Measurements from ENCODE around the gene GCC2. TPM values are rescaled to one million over a fixed set of nuclear protein-coding genes. Genes with fewer than 3 reads are reported as not detected.

The GCC2 gene
- total and polyA plus RNA-seq, 2 of the 13 experiments (the other 11 are each of a cell fraction or from before 2014, with no cell fraction given): 17.6 to 22.5 TPM

- peak; percentile 80; the same call in 1 of the 2 replicates for TF ChIP-seq ZNF749 (CRISPR knock-in tag; IDR thresholded peaks at IDR 0.05; ENCODE audit: borderline replicate concordance)
- peak; percentile 14; the same call in 1 of the 2 replicates for TF ChIP-seq ZMYM2 (CRISPR knock-in tag; IDR thresholded peaks at IDR 0.05)
- no peak for TF ChIP-seq NFE2 (CRISPR knock-in tag; IDR thresholded peaks at IDR 0.05)
- peak; percentile 6 for TF ChIP-seq MEF2D (CRISPR knock-in tag; IDR thresholded peaks at IDR 0.05)
- no peak; the same call in 1 of the 2 replicates for TF ChIP-seq HOXA7 (CRISPR knock-in tag; IDR thresholded peaks at IDR 0.05)
- TF ChIP-seq, protein P1, sequence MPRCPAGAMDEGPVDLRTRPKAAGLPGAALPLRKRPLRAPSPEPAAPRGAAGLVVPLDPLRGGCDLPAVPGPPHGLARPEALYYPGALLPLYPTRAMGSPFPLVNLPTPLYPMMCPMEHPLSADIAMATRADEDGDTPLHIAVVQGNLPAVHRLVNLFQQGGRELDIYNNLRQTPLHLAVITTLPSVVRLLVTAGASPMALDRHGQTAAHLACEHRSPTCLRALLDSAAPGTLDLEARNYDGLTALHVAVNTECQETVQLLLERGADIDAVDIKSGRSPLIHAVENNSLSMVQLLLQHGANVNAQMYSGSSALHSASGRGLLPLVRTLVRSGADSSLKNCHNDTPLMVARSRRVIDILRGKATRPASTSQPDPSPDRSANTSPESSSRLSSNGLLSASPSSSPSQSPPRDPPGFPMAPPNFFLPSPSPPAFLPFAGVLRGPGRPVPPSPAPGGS (CRISPR knock-in tag; IDR thresholded peaks at IDR 0.05): peak; percentile 90
- TF ChIP-seq ZNF770 (CRISPR knock-in tag; IDR thresholded peaks at IDR 0.05): peak; percentile 81
- TF ChIP-seq, protein P2, sequence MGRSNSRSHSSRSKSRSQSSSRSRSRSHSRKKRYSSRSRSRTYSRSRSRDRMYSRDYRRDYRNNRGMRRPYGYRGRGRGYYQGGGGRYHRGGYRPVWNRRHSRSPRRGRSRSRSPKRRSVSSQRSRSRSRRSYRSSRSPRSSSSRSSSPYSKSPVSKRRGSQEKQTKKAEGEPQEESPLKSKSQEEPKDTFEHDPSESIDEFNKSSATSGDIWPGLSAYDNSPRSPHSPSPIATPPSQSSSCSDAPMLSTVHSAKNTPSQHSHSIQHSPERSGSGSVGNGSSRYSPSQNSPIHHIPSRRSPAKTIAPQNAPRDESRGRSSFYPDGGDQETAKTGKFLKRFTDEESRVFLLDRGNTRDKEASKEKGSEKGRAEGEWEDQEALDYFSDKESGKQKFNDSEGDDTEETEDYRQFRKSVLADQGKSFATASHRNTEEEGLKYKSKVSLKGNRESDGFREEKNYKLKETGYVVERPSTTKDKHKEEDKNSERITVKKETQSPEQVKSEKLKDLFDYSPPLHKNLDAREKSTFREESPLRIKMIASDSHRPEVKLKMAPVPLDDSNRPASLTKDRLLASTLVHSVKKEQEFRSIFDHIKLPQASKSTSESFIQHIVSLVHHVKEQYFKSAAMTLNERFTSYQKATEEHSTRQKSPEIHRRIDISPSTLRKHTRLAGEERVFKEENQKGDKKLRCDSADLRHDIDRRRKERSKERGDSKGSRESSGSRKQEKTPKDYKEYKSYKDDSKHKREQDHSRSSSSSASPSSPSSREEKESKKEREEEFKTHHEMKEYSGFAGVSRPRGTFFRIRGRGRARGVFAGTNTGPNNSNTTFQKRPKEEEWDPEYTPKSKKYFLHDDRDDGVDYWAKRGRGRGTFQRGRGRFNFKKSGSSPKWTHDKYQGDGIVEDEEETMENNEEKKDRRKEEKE (IDR thresholded peaks at IDR 0.05): no peak
- TF ChIP-seq HOXA5 (CRISPR knock-in tag; IDR thresholded peaks at IDR 0.05): peak; percentile 64; the same call in 1 of the 2 replicates
- TF ChIP-seq ZNF275 (CRISPR knock-in tag; IDR thresholded peaks at IDR 0.05; ENCODE audit: borderline replicate concordance): peak; percentile 53; the same call in 1 of the 2 replicates
- TF ChIP-seq HMG20B (CRISPR knock-in tag; conservative IDR thresholded peaks at IDR 0.05): peak; percentile 23; the same call in 1 of the 2 replicates
- no peak for TF ChIP-seq ZBTB42 (CRISPR knock-in tag; IDR thresholded peaks at IDR 0.05)
- TF ChIP-seq ZNF142 (CRISPR knock-in tag; IDR thresholded peaks at IDR 0.05): peak; percentile 91
- no peak for TF ChIP-seq FIP1L1 (IDR thresholded peaks at IDR 0.05; ENCODE audit: borderline replicate concordance, insufficient read depth, low read depth, low read length)
Observed at GRCh38 chr2:108448678-108449409, at the start of gene GCC2 (continued).
